ENCODE results near the gene KRT4.

GRCh38 chr12:52829986-52830770 lies 16.3 kb upstream of the KRT4 start:
- TF ChIP-seq CTCF (IDR thresholded peaks at IDR 0.05) (no peak), POLR2A (IDR thresholded peaks at IDR 0.05) (no peak), POLR2AphosphoS5 (IDR thresholded peaks at IDR 0.05) (no peak), EP300 (IDR thresholded peaks at IDR 0.05) (no peak)

Data from gastroesophageal sphincter (tissue), 3 donors.